Ishikawa (cell line): ENCODE data around the gene OR6N2.

Experiments
- CEBPB ChIP-seq: IDR thresholded peaks from 2 replicates; pipeline ENCODE4 v1.6.1; 2012
- CREB1 ChIP-seq: IDR thresholded peaks from 2 replicates; pipeline ENCODE4 v1.6.1; 2012; ENCODE audit warnings: low read depth
- EGR1 ChIP-seq: IDR thresholded peaks from 2 replicates; pipeline ENCODE4 v1.6.1; 2012
- EP300 ChIP-seq: IDR thresholded peaks from 2 replicates; pipeline ENCODE4 v1.6.1; 2012; ENCODE audit warnings: borderline replicate concordance
- FOXM1 ChIP-seq: IDR thresholded peaks from 2 replicates; pipeline ENCODE4 v1.6.1; 2012; ENCODE audit warnings: low read depth, borderline replicate concordance
- MAX ChIP-seq: IDR thresholded peaks from 2 replicates; pipeline ENCODE4 v1.6.1; 2012
- NFIC ChIP-seq: IDR thresholded peaks from 2 replicates; pipeline ENCODE4 v1.6.1; 2012
- RAD21 ChIP-seq: IDR thresholded peaks from 2 replicates; pipeline ENCODE4 v1.6.1; 2012; ENCODE audit warnings: low read depth
- REST ChIP-seq: IDR thresholded peaks from 2 replicates; pipeline ENCODE4 v1.6.1; 2012; ENCODE audit warnings: low read depth, mild to moderate bottlenecking
- TAF1 ChIP-seq: IDR thresholded peaks from 2 replicates; pipeline ENCODE4 v1.6.1; 2012; ENCODE audit warnings: low read depth, mild to moderate bottlenecking
- TCF12 ChIP-seq: IDR thresholded peaks from 2 replicates; pipeline ENCODE4 v1.6.1; 2012; ENCODE audit warnings: low read depth
- TEAD4 ChIP-seq: IDR thresholded peaks from 2 replicates; pipeline ENCODE4 v1.6.1; 2012
- USF1 ChIP-seq: IDR thresholded peaks from 2 replicates; pipeline ENCODE4 v1.6.1; 2012
- YY1 ChIP-seq: IDR thresholded peaks from 2 replicates; pipeline ENCODE4 v1.6.1; 2012; ENCODE audit warnings: low read depth
- ZBTB7A ChIP-seq: IDR thresholded peaks from 2 replicates; pipeline ENCODE4 v1.6.1; 2012; ENCODE audit warnings: low read depth

The OR6N2 gene

GRCh38 chr1:158781104-158781503 lies at the start of gene OR6N2:
Gene OR6N2, minus strand, starts transcription at chr1:158781204. Its CDS starts 3,569 bp downstream, at chr1:158777635.
- TF ChIP-seq EGR1 (no peak), REST (no peak), ZBTB7A (no peak), TCF12 (no peak)

- TF ChIP-seq YY1 (no peak), FOXM1 (no peak), TCF12 (no peak), CREB1 (no peak), TAF1 (no peak), EP300 (no peak), CEBPB (no peak), ZBTB7A (no peak), NFIC (no peak), TEAD4 (no peak), USF1 (no peak), EGR1 (no peak)
Observed at GRCh38 chr1:158830074-158830677, 49.2 kb upstream of the OR6N2 start.

GRCh38 chr1:158821723-158822122 lies 40.7 kb upstream of the OR6N2 start:
- no peak for TF ChIP-seq NFIC
- TF ChIP-seq TEAD4 = no peak
- TF ChIP-seq TCF12 = no peak
- TF ChIP-seq MAX = no peak
- TF ChIP-seq RAD21 = no peak
- no peak for TF ChIP-seq ZBTB7A

- TF ChIP-seq YY1 = no peak
- no peak for TF ChIP-seq MAX
- no peak for TF ChIP-seq USF1
- no peak for TF ChIP-seq CEBPB
- no peak for TF ChIP-seq TCF12
- no peak for TF ChIP-seq TEAD4
- no peak for TF ChIP-seq EP300
- no peak for TF ChIP-seq FOXM1
- TF ChIP-seq RAD21 = no peak
- TF ChIP-seq NFIC = no peak
- TF ChIP-seq ZBTB7A = no peak
- TF ChIP-seq CREB1 = no peak
- no peak for TF ChIP-seq EGR1
- no peak for TF ChIP-seq REST
- no peak for TF ChIP-seq TAF1
Observed at GRCh38 chr1:158819461-158820443, 38.7 kb upstream of the OR6N2 start.

- TF ChIP-seq REST = no peak
- TF ChIP-seq MAX = no peak
- no peak for TF ChIP-seq TAF1
- TF ChIP-seq CEBPB = no peak
- no peak for TF ChIP-seq RAD21
- no peak for TF ChIP-seq USF1
- TF ChIP-seq TEAD4 = no peak
- TF ChIP-seq EP300 = no peak
- no peak for TF ChIP-seq EGR1
- no peak for TF ChIP-seq TCF12
- TF ChIP-seq YY1 = no peak
Observed at GRCh38 chr1:158818975-158819431, 38.0 kb upstream of the OR6N2 start.
